ENCODE results near the gene DCUN1D3.

DNA sequence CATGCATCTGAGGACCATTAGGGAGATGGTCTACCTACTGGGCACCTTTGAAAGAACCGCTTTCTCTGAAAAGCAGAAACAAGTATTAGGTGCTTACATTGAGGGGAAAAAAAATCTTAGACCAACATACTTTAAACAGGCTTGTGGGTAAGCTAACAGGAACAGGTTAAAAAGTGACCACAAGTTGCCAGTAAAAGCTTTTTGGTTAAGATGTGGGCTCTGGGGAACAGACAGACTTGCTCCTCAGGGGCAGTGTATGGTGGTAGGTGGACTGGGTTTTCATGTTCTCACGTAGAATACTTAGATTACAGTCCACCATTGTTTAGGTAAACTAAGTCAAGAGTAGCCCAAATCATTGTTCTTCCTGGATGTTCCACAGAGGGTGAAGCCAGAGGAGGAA lies 52.6 kb downstream of the DCUN1D3 start:
- TF ChIP-seq CTCF (conservative IDR thresholded peaks at IDR 0.05 in 1 of 2, IDR thresholded peaks at IDR 0.05 in 1 of 2; ENCODE audit: extremely low read depth in 1 of 2, insufficient read depth in 1 of 2, low read depth in 1 of 2, low read length in 2 of 2) (no peak), EZH2 (IDR thresholded peaks at IDR 0.05; ENCODE audit: borderline replicate concordance, low read length) (no peak)

Data from mammary epithelial cell (primary cell).